Vagina (tissue), 2 donors: ENCODE results near the gene TBC1D22A. TPM values are rescaled to one million over a fixed set of nuclear protein-coding genes. Genes with fewer than 3 reads are reported as not detected.

Experiments used
- DNase-seq, 2 donors: peaks; one replicate each; pipeline ENCODE4 v3.0.0-alpha.2; 2017; ENCODE audit errors: extremely low spot score in 2 of 2
- H3K27ac ChIP-seq: fragments of 200-600 bp; sonication (generic); one replicate; pipeline ENCODE4 v1.5.1; 2019
- H3K27me3 ChIP-seq: fragments of 200-600 bp; sonication (generic); one replicate; pipeline ENCODE4 v1.5.1; 2019
- H3K36me3 ChIP-seq, 2 donors: fragments of 200-600 bp; sonication (generic); one replicate each; pipeline ENCODE4 v1.5.1; 2017 to 2019
- H3K4me1 ChIP-seq: fragments of 200-600 bp; sonication (generic); one replicate; pipeline ENCODE4 v1.5.1; 2019
- H3K4me3 ChIP-seq, 2 donors: fragments of 200-600 bp; sonication (generic); 1 replicate in 1 of 2; 2 replicates in 1 of 2; pipeline ENCODE4 v1.5.1; 2016 to 2019
- H3K9me3 ChIP-seq: fragments of 200-600 bp; sonication (generic); one replicate; pipeline ENCODE4 v1.5.1; 2019
- CTCF ChIP-seq, 3 experiments: fragments of 450-650 bp in 2 of 3; fragments of 200-600 bp in 1 of 3; sonication (generic) in 1 of 3; IDR thresholded peaks; one replicate each; pipeline ENCODE4 v1.5.1; 2017 to 2019; ENCODE audit warnings: antibody characterized with exemption in 3 of 3, mild to moderate bottlenecking in 2 of 3, moderate library complexity in 2 of 3
- POLR2A ChIP-seq, 2 donors: fragments of 450-650 bp; IDR thresholded peaks; one replicate each; pipeline ENCODE4 v1.6.1; 2017; ENCODE audit warnings: antibody characterized with exemption in 2 of 2, mild to moderate bottlenecking in 2 of 2, moderate library complexity in 2 of 2
- POLR2AphosphoS5 ChIP-seq, 2 donors: sonication (generic); formaldehyde crosslinking; IDR thresholded peaks; one replicate each; pipeline ENCODE4 v1.9.0; 2017; ENCODE audit warnings: antibody characterized with exemption in 2 of 2, mild to moderate bottlenecking in 2 of 2, low read depth in 1 of 2; ENCODE audit not compliant: insufficient read depth in 1 of 2
- intact Hi-C: fragments of 100-400 bp; cut with DNase I; formaldehyde crosslinking; loops from one replicate; pipeline ENCODE4 v1.15.1; 2023
- total RNA-seq: library from RNA; depleted of rRNA; stranded (reverse); fragments of >200 nt; gene quantifications from one replicate; pipeline ENCODE4 v1.2.3, GENCODE V29; 2016

Gene TBC1D22A
- total RNA-seq, 1 donor from 2014 or later, result 38.3 TPM

- DNase-seq, result no peak
- Histone ChIP-seq H3K4me3 (no peak overlapping the region), H3K4me1 (peaks cover 5% of the 10 kb centered on the region), H3K36me3 (no peaks in the 10 kb centered on the region), H3K27me3 (no peaks in the 10 kb centered on the region), H3K9me3 (no peaks in the 10 kb centered on the region), H3K27ac (no peak overlapping the region)
- TF ChIP-seq CTCF (IDR thresholded peaks at IDR 0.05) (no peak), POLR2A (IDR thresholded peaks at IDR 0.05) (no peak), POLR2AphosphoS5 (IDR thresholded peaks at IDR 0.05; ENCODE audit: insufficient read depth in 1 of 2, low read depth in 1 of 2) (no peak)
- intact Hi-C loops, result no loop called here
Measured at GRCh38 chr22:47159592-47159991, 397.1 kb downstream of the TBC1D22A start.

- no peak for DNase-seq
- Histone ChIP-seq H3K4me3 (no peak overlapping the region), H3K4me1 (no peaks in the 10 kb centered on the region), H3K27ac (no peak overlapping the region), H3K27me3 (no peaks in the 10 kb centered on the region), H3K36me3 (no peaks in the 10 kb centered on the region), H3K9me3 (no peaks in the 10 kb centered on the region)
- TF ChIP-seq CTCF (IDR thresholded peaks at IDR 0.05) (no peak), POLR2A (IDR thresholded peaks at IDR 0.05) (no peak), POLR2AphosphoS5 (IDR thresholded peaks at IDR 0.05; ENCODE audit: insufficient read depth in 1 of 2, low read depth in 1 of 2) (no peak)
- intact Hi-C loops, result no loop called here
Measured at GRCh38 chr22:47160141-47160541, 397.7 kb downstream of the TBC1D22A start.

GRCh38 chr22:47160781-47161520 lies 398.5 kb downstream of the TBC1D22A start:
- no peaks in the 10 kb centered on the region for H3K36me3 ChIP-seq
- no peaks in the 10 kb centered on the region for H3K27me3 ChIP-seq
- no peaks in the 10 kb centered on the region for H3K4me1 ChIP-seq
- no peak for TF ChIP-seq POLR2AphosphoS5 (IDR thresholded peaks at IDR 0.05; ENCODE audit: insufficient read depth in 1 of 2, low read depth in 1 of 2)
- TF ChIP-seq POLR2A (IDR thresholded peaks at IDR 0.05), result no peak
- TF ChIP-seq CTCF (IDR thresholded peaks at IDR 0.05), result no peak
- no peak for DNase-seq
- no peaks in the 10 kb centered on the region for H3K9me3 ChIP-seq
- intact Hi-C loops, result no loop called here
- H3K27ac ChIP-seq, result no peak overlapping the region
- no peak overlapping the region for H3K4me3 ChIP-seq

- H3K27ac ChIP-seq, result no peak overlapping the region
- H3K9me3 ChIP-seq, result no peaks in the 10 kb centered on the region
- H3K4me3 ChIP-seq, result no peak overlapping the region
- no peaks in the 10 kb centered on the region for H3K27me3 ChIP-seq
- intact Hi-C loops, result no loop called here
- DNase-seq, result no peak
- H3K36me3 ChIP-seq, result no peaks in the 10 kb centered on the region
- H3K4me1 ChIP-seq, result no peaks in the 10 kb centered on the region
- TF ChIP-seq CTCF (IDR thresholded peaks at IDR 0.05) (no peak), POLR2AphosphoS5 (IDR thresholded peaks at IDR 0.05; ENCODE audit: insufficient read depth in 1 of 2, low read depth in 1 of 2) (no peak), POLR2A (IDR thresholded peaks at IDR 0.05) (no peak)
Measured at GRCh38 chr22:47161631-47162030, 399.2 kb downstream of the TBC1D22A start.

GRCh38 chr22:47162865-47163264 lies 400.4 kb downstream of the TBC1D22A start:
- no peaks in the 10 kb centered on the region for H3K27me3 ChIP-seq
- H3K27ac ChIP-seq, result no peak overlapping the region
- TF ChIP-seq POLR2A (IDR thresholded peaks at IDR 0.05) (no peak), POLR2AphosphoS5 (IDR thresholded peaks at IDR 0.05; ENCODE audit: insufficient read depth in 1 of 2, low read depth in 1 of 2) (no peak), CTCF (IDR thresholded peaks at IDR 0.05) (no peak)
- no peaks in the 10 kb centered on the region for H3K36me3 ChIP-seq
- H3K4me3 ChIP-seq, result no peak overlapping the region
- H3K4me1 ChIP-seq, result no peaks in the 10 kb centered on the region
- no peaks in the 10 kb centered on the region for H3K9me3 ChIP-seq
- no peak for DNase-seq
- intact Hi-C loops, result no loop called here
